HG03025 (cell line): ENCODE results near the gene ARHGEF33.

Experiments
- ATAC-seq: cut with Tn5 transposase; IDR thresholded peaks from one replicate; pipeline ENCODE4 v1.9.1; 2021; ENCODE audit warnings: mild to moderate bottlenecking, moderate library complexity; ENCODE audit not compliant: unreplicated experiment, low FRiP score

ARHGEF33 gene

GRCh38 chr2:38951766-38952165, 62.1 kb downstream of the ARHGEF33 start:
- ATAC-seq, result no peak

GRCh38 chr2:38957972-38958371, 68.3 kb downstream of the ARHGEF33 start:
- no peak for ATAC-seq

GRCh38 chr2:38959466-38959865, 69.8 kb downstream of the ARHGEF33 start:
- ATAC-seq, result no peak

GRCh38 chr2:38959938-38960608, 70.4 kb downstream of the ARHGEF33 start:
- ATAC-seq, result no peak

GRCh38 chr2:38960609-38961320, 71.1 kb downstream of the ARHGEF33 start:
- ATAC-seq, result no peak

GRCh38 chr2:38966006-38966405, 76.3 kb downstream of the ARHGEF33 start:
- no peak for ATAC-seq

- no peak for ATAC-seq
Measured at GRCh38 chr2:38966678-38967077, 77.0 kb downstream of the ARHGEF33 start.

GRCh38 chr2:38968021-38968420, 78.3 kb downstream of the ARHGEF33 start:
- no peak for ATAC-seq

GRCh38 chr2:38971377-38971776, 81.7 kb downstream of the ARHGEF33 start:
- ATAC-seq, result no peak

GRCh38 chr2:38973266-38973665, 83.6 kb downstream of the ARHGEF33 start:
- no peak for ATAC-seq

- no peak for ATAC-seq
Measured at GRCh38 chr2:38975042-38975441, 85.4 kb downstream of the ARHGEF33 start.

- no peak for ATAC-seq
Measured at GRCh38 chr2:38977047-38977446, 87.4 kb downstream of the ARHGEF33 start.

GRCh38 chr2:38978296-38978903, 88.7 kb downstream of the ARHGEF33 start:
- no peak for ATAC-seq

- no peak for ATAC-seq
Measured at GRCh38 chr2:38978908-38979307, 89.2 kb downstream of the ARHGEF33 start.

GRCh38 chr2:38981003-38981669, 91.5 kb downstream of the ARHGEF33 start:
- no peak for ATAC-seq

- ATAC-seq, result no peak
Measured at GRCh38 chr2:38981670-38982357, 92.1 kb downstream of the ARHGEF33 start.

GRCh38 chr2:38982498-38982897, 92.8 kb downstream of the ARHGEF33 start:
- no peak for ATAC-seq

GRCh38 chr2:38988716-38989115, 99.0 kb downstream of the ARHGEF33 start:
- ATAC-seq, result no peak

- no peak for ATAC-seq
Measured at GRCh38 chr2:38991899-38992298, 102.2 kb downstream of the ARHGEF33 start.

GRCh38 chr2:38997781-38998180, 108.1 kb downstream of the ARHGEF33 start:
- no peak for ATAC-seq

- no peak for ATAC-seq
Measured at GRCh38 chr2:39000552-39000951, 110.9 kb downstream of the ARHGEF33 start.
